Psoas muscle (tissue), 8 donors: ENCODE results near the gene MRPS11. TPM values are rescaled to one million over a fixed set of nuclear protein-coding genes. Genes with fewer than 3 reads are reported as not detected.
"Not testable (repeated sequence)": the region's sequence is repeated elsewhere in the genome, so short reads cannot be mapped to it uniquely, and the experiment has no call there.

Experiments used
- ATAC-seq, 4 donors: fragments of 200-7000 bp; cut with Tn5 transposase; one replicate each; pipeline ENCODE4 v1.9.1; 2020; ENCODE audit warnings: moderate library complexity in 3 of 4, mild to moderate bottlenecking in 2 of 4
- DNase-seq, 2 donors: peaks; one replicate each; pipeline ENCODE4 v3.0.0-alpha.2; 2020
- H3K27ac ChIP-seq: fragments of 200-600 bp; one replicate; pipeline ENCODE4 v1.8.0; 2022
- H3K27me3 ChIP-seq, 3 donors: fragments of 200-600 bp in 1 of 3; one replicate each; pipeline versions ENCODE4 v1.6.1 to v1.8.0; 2013 to 2022; ENCODE audit warnings: low read length in 2 of 3, mild to moderate bottlenecking in 2 of 3, moderate library complexity in 1 of 3; ENCODE audit not compliant: insufficient read depth in 3 of 3
- H3K36me3 ChIP-seq, 2 donors: fragments of 200-600 bp in 1 of 2; one replicate each; pipeline versions ENCODE4 v1.6.1 to v1.8.0; 2013 to 2022; ENCODE audit warnings: low read depth in 1 of 2, mild to moderate bottlenecking in 1 of 2, moderate library complexity in 1 of 2; ENCODE audit not compliant: insufficient read depth in 1 of 2
- H3K4me1 ChIP-seq: fragments of 200-600 bp; one replicate; pipeline ENCODE4 v1.8.0; 2022
- H3K4me3 ChIP-seq: fragments of 200-600 bp; one replicate; pipeline ENCODE4 v1.8.0; 2022; ENCODE audit warnings: mild to moderate bottlenecking
- H3K9me3 ChIP-seq: fragments of 200-600 bp; one replicate; pipeline ENCODE4 v1.8.0; 2022
- WGBS, 3 donors: extraction: QIAGEN DNeasy Blood & Tissue Kit; methylation state at CpG; one replicate each; pipeline versions ENCODE4 v1.1.6 to v1.1.7; 2013; 5-methylcytosine and 5-hydroxymethylcytosine counted together
- intact Hi-C, 2 donors: fragments of 100-400 bp; cut with DNase I; formaldehyde crosslinking; loops; one replicate each; pipeline versions ENCODE4 v1.11.0 to v1.14.2; 2022
- polyA plus RNA-seq, 3 donors: library from polyadenylated mRNA; stranded (reverse); fragments of 200-250 nt; gene quantifications; one replicate each; pipeline ENCODE4 v1.2.3, GENCODE V29; 2013
- total RNA-seq, 4 donors: library from RNA; stranded (reverse); fragmentation: NEBNext Ultra II Directional in 2 of 4; extraction: Animal tissue kit (Norgen Biotek cat#: 25700) in 2 of 4; gene quantifications; one replicate each; pipeline versions ENCODE4 v1.2.1 to v1.2.4, GENCODE V29; 2021 to 2023
- TF ChIP-seq, protein P1 (sequence below): fragments of 200-600 bp; IDR thresholded peaks from one replicate; pipeline ENCODE4 v1.8.0; 2022; ENCODE audit warnings: antibody characterized with exemption
- donor health status: healthy with polysubstance abuse.
- donor health status: DM: no; HTN: no; CAD: no; lungs with moderate emphysema.
- donor health status: Bipolar disorder and iron deficiency.
- donor health status: healthy.
- donor health status: DM: yes; HTN: yes; CAD: no.
- donor health status: DM: no; HTN: no; CAD: no.
- donor health status: DM: no; HTN: no; CAD: no.
- donor health status: DM: yes; HTN: yes; CAD: no.

MRPS11 gene
- total and polyA plus RNA-seq, 7 donors, result 48.4 to 129 (median 62.2) TPM

- DNase-seq (no peak), ATAC-seq (no peak)
- H3K27ac ChIP-seq, result no peak overlapping the region
- 74 to 98% (median 98%) methylated on average over 2 of the region's 2 CpGs for WGBS, 3 donors
- H3K4me1 ChIP-seq, result no peaks in the 10 kb centered on the region
- H3K36me3 ChIP-seq, result peaks cover 17 to 86% of the 10 kb centered on the region in 2 donors
- no peaks in the 10 kb centered on the region for H3K9me3 ChIP-seq
- TF ChIP-seq, protein P1, sequence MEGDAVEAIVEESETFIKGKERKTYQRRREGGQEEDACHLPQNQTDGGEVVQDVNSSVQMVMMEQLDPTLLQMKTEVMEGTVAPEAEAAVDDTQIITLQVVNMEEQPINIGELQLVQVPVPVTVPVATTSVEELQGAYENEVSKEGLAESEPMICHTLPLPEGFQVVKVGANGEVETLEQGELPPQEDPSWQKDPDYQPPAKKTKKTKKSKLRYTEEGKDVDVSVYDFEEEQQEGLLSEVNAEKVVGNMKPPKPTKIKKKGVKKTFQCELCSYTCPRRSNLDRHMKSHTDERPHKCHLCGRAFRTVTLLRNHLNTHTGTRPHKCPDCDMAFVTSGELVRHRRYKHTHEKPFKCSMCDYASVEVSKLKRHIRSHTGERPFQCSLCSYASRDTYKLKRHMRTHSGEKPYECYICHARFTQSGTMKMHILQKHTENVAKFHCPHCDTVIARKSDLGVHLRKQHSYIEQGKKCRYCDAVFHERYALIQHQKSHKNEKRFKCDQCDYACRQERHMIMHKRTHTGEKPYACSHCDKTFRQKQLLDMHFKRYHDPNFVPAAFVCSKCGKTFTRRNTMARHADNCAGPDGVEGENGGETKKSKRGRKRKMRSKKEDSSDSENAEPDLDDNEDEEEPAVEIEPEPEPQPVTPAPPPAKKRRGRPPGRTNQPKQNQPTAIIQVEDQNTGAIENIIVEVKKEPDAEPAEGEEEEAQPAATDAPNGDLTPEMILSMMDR, result no peak
- no peaks in the 10 kb centered on the region for H3K27me3 ChIP-seq
- intact Hi-C loops, result loop anchor here in 1 of 2 donors (2.0 kb wide), 1 partner anchor 20 kb away; no protein-coding TSS in a partner anchor
- no peak overlapping the region for H3K4me3 ChIP-seq
Measured at GRCh38 chr15:88511161-88511560, 43.7 kb downstream of the MRPS11 start.

DNA sequence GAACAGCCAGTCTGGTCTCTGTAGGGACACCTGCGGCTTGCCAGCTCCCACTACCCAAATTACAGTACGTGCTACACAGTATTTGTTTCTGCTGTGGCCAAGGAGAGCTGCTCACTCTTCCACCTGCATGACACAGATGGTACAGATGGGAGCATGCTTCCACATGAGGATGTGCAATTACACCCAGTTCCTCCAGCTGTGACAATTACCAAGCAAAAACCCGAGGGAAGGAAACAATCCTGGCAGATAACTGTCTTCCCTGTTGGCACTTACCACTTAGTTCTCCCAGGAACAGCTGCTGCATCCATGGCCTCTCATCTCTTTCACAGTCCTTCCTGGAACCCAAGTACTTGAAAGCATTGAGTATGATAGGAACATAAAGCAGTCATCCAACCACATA, 44.6 kb downstream of the MRPS11 start:
- Histone ChIP-seq H3K9me3 (no peaks in the 10 kb centered on the region), H3K36me3 (peaks cover 17 to 86% of the 10 kb centered on the region in 2 donors), H3K27ac (no peak overlapping the region), H3K27me3 (no peaks in the 10 kb centered on the region), H3K4me3 (no peak overlapping the region), H3K4me1 (no peaks in the 10 kb centered on the region)
- 55 to 72% (median 60%) methylated on average over 3 of the region's 3 CpGs for WGBS, 3 donors
- TF ChIP-seq, protein P1, result no peak
- DNase-seq (no peak), ATAC-seq (no peak)
- intact Hi-C loops, result no loop called here

DNA sequence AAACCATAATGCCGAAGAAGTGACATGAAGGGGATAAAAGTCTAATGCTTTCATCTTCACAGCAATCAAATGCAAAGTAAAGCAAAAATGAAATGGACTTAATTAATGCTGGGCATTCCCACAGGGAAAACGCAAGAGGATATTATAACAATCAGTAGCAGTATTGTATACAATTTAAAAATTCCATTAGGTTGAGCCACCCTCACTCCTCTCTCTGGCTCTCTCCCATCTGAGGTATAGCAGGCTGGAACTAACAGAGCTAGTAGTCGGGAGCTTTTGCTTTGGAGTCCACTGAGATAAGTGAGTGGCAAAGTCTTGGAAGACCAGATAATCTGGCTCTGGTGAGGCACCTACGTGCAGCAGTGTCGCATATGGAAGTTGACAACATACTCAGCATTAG, 45.1 kb downstream of the MRPS11 start:
- TF ChIP-seq, protein P1, result no peak
- intact Hi-C loops, result no loop called here
- ATAC-seq (no peak), DNase-seq (no peak)
- Histone ChIP-seq H3K4me1 (no peaks in the 10 kb centered on the region), H3K9me3 (no peaks in the 10 kb centered on the region), H3K27ac (no peak overlapping the region), H3K4me3 (no peak overlapping the region), H3K36me3 (peaks cover 15 to 80% of the 10 kb centered on the region in 2 donors), H3K27me3 (no peaks in the 10 kb centered on the region)
- 94 to 96% (median 94%) methylated on average over 5 of the region's 5 CpGs for WGBS, 3 donors

DNA sequence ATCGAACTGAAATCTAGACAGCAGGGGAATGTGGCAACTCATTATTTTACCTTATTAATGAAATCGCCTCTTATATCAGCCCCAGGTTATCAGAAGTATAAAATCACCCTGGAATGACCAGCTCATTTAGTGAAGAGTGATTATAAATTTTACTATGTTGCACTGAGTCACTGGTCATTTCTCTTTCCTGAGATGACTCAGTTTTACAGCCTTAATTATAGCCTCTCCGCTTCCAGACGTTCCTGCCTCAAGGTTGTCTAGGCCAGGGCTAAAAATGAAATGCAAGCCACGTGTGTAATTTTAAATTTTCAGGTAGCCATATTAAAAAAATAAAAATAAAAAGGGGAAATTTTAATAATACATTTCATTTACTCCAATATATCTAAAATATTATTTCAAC, 45.7 kb downstream of the MRPS11 start:
- Histone ChIP-seq H3K9me3 (no peaks in the 10 kb centered on the region), H3K4me3 (no peak overlapping the region), H3K4me1 (no peaks in the 10 kb centered on the region), H3K36me3 (peaks cover 9 to 74% of the 10 kb centered on the region in 2 donors), H3K27me3 (no peaks in the 10 kb centered on the region), H3K27ac (no peak overlapping the region)
- WGBS, 3 donors, result 82 to 87% (median 84%) methylated on average over 5 of the region's 5 CpGs
- ATAC-seq (peak in 2 of 4 donors; percentile 40 to 51), DNase-seq (no peak)
- intact Hi-C loops, result no loop called here
- TF ChIP-seq, protein P1, result no peak

DNA sequence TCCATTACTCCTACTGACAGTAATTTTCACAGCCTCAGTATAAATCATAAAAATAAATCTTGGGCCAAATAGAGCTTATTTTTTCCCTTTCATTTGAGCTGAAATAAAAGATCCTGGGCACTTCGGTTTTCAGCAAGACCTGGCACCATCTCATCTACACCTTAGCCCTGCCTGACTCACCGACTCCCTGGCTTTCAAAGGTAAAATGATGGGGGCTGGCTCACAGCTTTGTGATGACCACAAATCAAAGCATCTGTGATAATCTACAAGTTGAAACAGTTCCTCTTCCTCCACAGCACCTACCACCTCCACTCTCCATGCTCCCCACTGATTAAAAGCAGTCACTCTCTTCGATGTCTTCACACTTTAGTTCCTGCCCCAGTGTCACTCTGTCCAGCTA, 51.4 kb downstream of the MRPS11 start:
- Histone ChIP-seq H3K27me3 (no peaks in the 10 kb centered on the region), H3K4me1 (no peaks in the 10 kb centered on the region), H3K9me3 (no peaks in the 10 kb centered on the region), H3K27ac (no peak overlapping the region), H3K4me3 (no peak overlapping the region), H3K36me3 (peaks cover 0 to 32% of the 10 kb centered on the region in 2 donors)
- TF ChIP-seq, protein P1, result no peak
- intact Hi-C loops, result no loop called here
- ATAC-seq, result no peak
- no peak for DNase-seq
- WGBS, 3 donors, result 81 to 89% (median 87%) methylated on average over 3 of the region's 3 CpGs

DNA sequence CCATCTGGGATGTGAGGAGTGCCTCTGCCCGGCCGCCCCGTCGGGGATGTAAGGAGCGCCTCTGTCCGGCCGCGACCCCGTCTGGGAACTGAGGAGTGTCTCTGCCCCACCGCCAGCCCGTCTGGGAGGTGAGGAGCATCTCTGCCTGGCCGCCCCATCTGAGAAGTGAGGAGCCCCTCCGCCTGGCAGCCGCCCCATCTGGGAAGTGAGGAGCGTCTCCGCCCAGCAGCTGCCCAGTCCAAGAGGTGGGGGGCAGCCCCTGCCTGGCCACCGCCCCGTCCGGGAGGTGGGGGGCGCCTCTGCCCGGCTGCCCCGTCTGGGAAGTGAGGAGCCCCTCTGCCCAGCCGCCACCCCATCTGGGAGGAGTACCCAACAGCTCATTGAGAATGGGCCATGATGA, 56.6 kb downstream of the MRPS11 start:
- ATAC-seq, H3K27ac ChIP-seq, H3K4me1 ChIP-seq, DNase-seq, H3K9me3 ChIP-seq, H3K4me3 ChIP-seq, intact Hi-C loops, H3K27me3 ChIP-seq: not testable (repeated sequence)
- whole genome bisulfite sequencing, 3 donors, result 94 to 97% (median 96%) methylated on average over 16 to 23 of the region's 23 CpGs
- peaks cover 10 to 40% of the 10 kb centered on the region in 2 donors for H3K36me3 ChIP-seq
